Measurements from ENCODE around the gene SART3. TPM values are rescaled to one million over a fixed set of nuclear protein-coding genes. Genes with fewer than 3 reads are reported as not detected.

SART3 gene
- total and polyA plus RNA-seq, 2 of the 4 experiments (the other 2 are of a cell fraction) = 22.6 to 37.8 TPM

- Histone ChIP-seq H4K8ac (ENCODE audit: low read depth in 2 of 2, low read length in 2 of 2) (no peak overlapping the region), H3K56ac (ENCODE audit: extremely low read depth, insufficient read depth, low read length) (no peak overlapping the region), H2AFZ (replicated peaks; ENCODE audit: low read length, poor library complexity) (no peak overlapping the region), H3K14ac (replicated peaks; ENCODE audit: low read depth, low read length) (no peak overlapping the region), H2AK5ac (ENCODE audit: low read depth, low read length) (no peak overlapping the region), H2AK9ac (replicated peaks; ENCODE audit: low read depth, low read length, poor library complexity) (no peak overlapping the region), H3K9me3 (ENCODE audit: control insufficient read depth, insufficient read depth, low read length) (no peaks in the 10 kb centered on the region), H2BK120ac (ENCODE audit: low read depth, low read length) (no peak overlapping the region), H3K9ac (ENCODE audit: low read depth, low read length) (no peak overlapping the region), H3K79me1 (ENCODE audit: low read depth in 1 of 2, low read length in 2 of 2) (peaks cover 15 to 45% of the 10 kb centered on the region in 2 experiments), H3K27me3 (ENCODE audit: control insufficient read depth, insufficient read depth, low read length) (no peaks in the 10 kb centered on the region), H3K23ac (ENCODE audit: low read depth, low read length) (no peak overlapping the region), H3K27ac (ENCODE audit: insufficient read depth, low read length) (no peak overlapping the region), H4K91ac (ENCODE audit: insufficient read depth, low read depth, low read length) (no peak overlapping the region), H3K4me2 (ENCODE audit: low read depth, low read length) (no peak overlapping the region), H3K18ac (ENCODE audit: low read depth, low read length) (no peak overlapping the region), H4K20me1 (ENCODE audit: insufficient read depth, low read length) (peaks cover 10% of the 10 kb centered on the region; the same call in 1 of the 2 replicates), H3K4me1 (ENCODE audit: control insufficient read depth, insufficient read depth, low read length) (no peaks in the 10 kb centered on the region), H3K4me3 (ENCODE audit: insufficient read depth, low read depth, low read length) (no peak overlapping the region), H4K5ac (ENCODE audit: low read depth, low read length) (no peak overlapping the region), H3K9me1 (ENCODE audit: insufficient read depth, low read length) (peaks cover 5% of the 10 kb centered on the region; the same call in 1 of the 2 replicates), H2BK20ac (ENCODE audit: low read depth, low read length) (no peak overlapping the region), H2BK15ac (ENCODE audit: low read depth, low read length) (no peak overlapping the region), H3K36me3 (ENCODE audit: control insufficient read depth, insufficient read depth, low read length) (peaks cover 37% of the 10 kb centered on the region), H3K4ac (ENCODE audit: low read depth, low read length) (no peak overlapping the region), H2BK5ac (ENCODE audit: low read depth, low read length, poor library complexity, severe bottlenecking) (no peak overlapping the region)
- no peak for TF ChIP-seq MAFK (IDR thresholded peaks at IDR 0.05; ENCODE audit: low read depth, low read length)
- no peak for TF ChIP-seq MXI1 (IDR thresholded peaks at IDR 0.05; ENCODE audit: borderline replicate concordance, low read depth, low read length)
- no peak for TF ChIP-seq MAZ (IDR thresholded peaks at IDR 0.05; ENCODE audit: borderline replicate concordance, low read depth, low read length)
- no peak for TF ChIP-seq ELK1 (IDR thresholded peaks at IDR 0.05; ENCODE audit: borderline replicate concordance, low read depth, low read length)
- TF ChIP-seq BHLHE40 (IDR thresholded peaks at IDR 0.05; ENCODE audit: low read depth, low read length) = no peak
- no peak for TF ChIP-seq SMC3 (IDR thresholded peaks at IDR 0.05; ENCODE audit: low read depth, low read length)
- no peak for TF ChIP-seq RFX5 (IDR thresholded peaks at IDR 0.05; ENCODE audit: low read depth, low read length)
- TF ChIP-seq NFE2L2 (IDR thresholded peaks at IDR 0.05; ENCODE audit: low read depth, low read length) = no peak
- TF ChIP-seq CEBPB (IDR thresholded peaks at IDR 0.05; ENCODE audit: low read depth, low read length) = no peak
- TF ChIP-seq POLR2A (IDR thresholded peaks at IDR 0.05; ENCODE audit: low read depth, low read length) = no peak
- TF ChIP-seq, protein P1, sequence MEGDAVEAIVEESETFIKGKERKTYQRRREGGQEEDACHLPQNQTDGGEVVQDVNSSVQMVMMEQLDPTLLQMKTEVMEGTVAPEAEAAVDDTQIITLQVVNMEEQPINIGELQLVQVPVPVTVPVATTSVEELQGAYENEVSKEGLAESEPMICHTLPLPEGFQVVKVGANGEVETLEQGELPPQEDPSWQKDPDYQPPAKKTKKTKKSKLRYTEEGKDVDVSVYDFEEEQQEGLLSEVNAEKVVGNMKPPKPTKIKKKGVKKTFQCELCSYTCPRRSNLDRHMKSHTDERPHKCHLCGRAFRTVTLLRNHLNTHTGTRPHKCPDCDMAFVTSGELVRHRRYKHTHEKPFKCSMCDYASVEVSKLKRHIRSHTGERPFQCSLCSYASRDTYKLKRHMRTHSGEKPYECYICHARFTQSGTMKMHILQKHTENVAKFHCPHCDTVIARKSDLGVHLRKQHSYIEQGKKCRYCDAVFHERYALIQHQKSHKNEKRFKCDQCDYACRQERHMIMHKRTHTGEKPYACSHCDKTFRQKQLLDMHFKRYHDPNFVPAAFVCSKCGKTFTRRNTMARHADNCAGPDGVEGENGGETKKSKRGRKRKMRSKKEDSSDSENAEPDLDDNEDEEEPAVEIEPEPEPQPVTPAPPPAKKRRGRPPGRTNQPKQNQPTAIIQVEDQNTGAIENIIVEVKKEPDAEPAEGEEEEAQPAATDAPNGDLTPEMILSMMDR (conservative IDR thresholded peaks at IDR 0.05; ENCODE audit: low read depth, low read length) = no peak
- no peak for TF ChIP-seq RCOR1 (IDR thresholded peaks at IDR 0.05; ENCODE audit: insufficient replicate concordance, low read length)
- TF ChIP-seq CHD1 (IDR thresholded peaks at IDR 0.05; ENCODE audit: low read depth, low read length) = no peak
- TF ChIP-seq, protein P2, sequence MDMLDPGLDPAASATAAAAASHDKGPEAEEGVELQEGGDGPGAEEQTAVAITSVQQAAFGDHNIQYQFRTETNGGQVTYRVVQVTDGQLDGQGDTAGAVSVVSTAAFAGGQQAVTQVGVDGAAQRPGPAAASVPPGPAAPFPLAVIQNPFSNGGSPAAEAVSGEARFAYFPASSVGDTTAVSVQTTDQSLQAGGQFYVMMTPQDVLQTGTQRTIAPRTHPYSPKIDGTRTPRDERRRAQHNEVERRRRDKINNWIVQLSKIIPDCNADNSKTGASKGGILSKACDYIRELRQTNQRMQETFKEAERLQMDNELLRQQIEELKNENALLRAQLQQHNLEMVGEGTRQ (IDR thresholded peaks at IDR 0.05; ENCODE audit: low read depth, low read length) = no peak
- TF ChIP-seq RAD21 (IDR thresholded peaks at IDR 0.05; ENCODE audit: low read length) = no peak
- no TSS peak for BruUV-seq (replicated peaks)
- ChIA-PET CTCF (interaction anchor here (3.3 kb wide), 1 partner anchor 53 kb away, joined by 16 read pairs; no protein-coding TSS in a partner anchor), POLR2A (ENCODE audit: unreplicated experiment) (no interaction called here)
- ATAC-seq (ENCODE audit: low read depth) (no peak), DNase-seq (no peak)
- in situ Hi-C loops (cut with MboI; ENCODE audit: low sequenced_read_pairs) = loop anchor here (5.0 to 10.0 kb wide), 4 partner anchors 53 to 528 kb away; partner anchors contain the start of gene ALKBH2
- dilution Hi-C loops (cut with HindIII; ENCODE audit: low sequenced_read_pairs, unreplicated experiment) = no loop called here
- intact Hi-C loops (cut with micrococcal nuclease) = no loop called here
Observed at GRCh38 chr12:108564724-108565123, 3.8 kb upstream of the SART3 start.

Measured in IMR-90 (cell line).